Parathyroid adenoma (tissue), 2 donors: Measurements from ENCODE around the gene GRID1.

Experiments used
- H2AFZ ChIP-seq: fragments of 300-600 bp; sonication (generic); one replicate; pipeline ENCODE4 v1.7.0; 2017; ENCODE audit warnings: antibody characterized with exemption, mild to moderate bottlenecking
- H3K27ac ChIP-seq: fragments of 300-600 bp; sonication (generic); one replicate; pipeline ENCODE4 v1.7.0; 2017
- H3K27me3 ChIP-seq: fragments of 300-600 bp; sonication (generic); one replicate; pipeline ENCODE4 v1.7.0; 2017; ENCODE audit warnings: low read length; ENCODE audit not compliant: control insufficient read depth, insufficient read depth
- H3K36me3 ChIP-seq: fragments of 300-600 bp; sonication (generic); one replicate; pipeline ENCODE4 v1.7.0; 2017; ENCODE audit warnings: low read length; ENCODE audit not compliant: control insufficient read depth, insufficient read depth
- H3K4me1 ChIP-seq: fragments of 300-600 bp; sonication (generic); one replicate; pipeline ENCODE4 v1.7.0; 2017; ENCODE audit warnings: control low read depth
- H3K4me2 ChIP-seq: fragments of 300-600 bp; sonication (generic); one replicate; pipeline ENCODE4 v1.7.0; 2017; ENCODE audit warnings: low read length
- H3K4me3 ChIP-seq: fragments of 300-600 bp; sonication (generic); one replicate; pipeline ENCODE4 v1.7.0; 2017; ENCODE audit warnings: low read depth, low read length
- H3K79me2 ChIP-seq: fragments of 300-600 bp; sonication (generic); one replicate; pipeline ENCODE4 v1.7.0; 2017; ENCODE audit warnings: control low read depth
- H3K9ac ChIP-seq: fragments of 300-600 bp; sonication (generic); one replicate; pipeline ENCODE4 v1.7.0; 2017; ENCODE audit warnings: mild to moderate bottlenecking
- H3K9me3 ChIP-seq: fragments of 300-600 bp; sonication (generic); one replicate; pipeline ENCODE4 v1.7.0; 2017; ENCODE audit warnings: low read length; ENCODE audit not compliant: control insufficient read depth
- CTCF ChIP-seq: fragments of 300-600 bp; sonication (generic); IDR thresholded peaks from one replicate; pipeline ENCODE4 v1.7.0; 2017; ENCODE audit warnings: antibody characterized with exemption, mild to moderate bottlenecking
- donor health status: primary hyperparathyroidism.

GRID1 gene

GRCh38 chr10:86348321-86349210 is 18.0 kb downstream of the GRID1 start:
- no peaks in the 10 kb centered on the region for H3K79me2 ChIP-seq
- no peak overlapping the region for H2AFZ ChIP-seq
- H3K9ac ChIP-seq: no peak overlapping the region
- H3K4me3 ChIP-seq: no peak overlapping the region
- no peak for TF ChIP-seq CTCF
- no peaks in the 10 kb centered on the region for H3K9me3 ChIP-seq
- H3K27me3 ChIP-seq: no peaks in the 10 kb centered on the region
- no peaks in the 10 kb centered on the region for H3K4me1 ChIP-seq
- no peak overlapping the region for H3K27ac ChIP-seq
- no peak overlapping the region for H3K4me2 ChIP-seq
- no peaks in the 10 kb centered on the region for H3K36me3 ChIP-seq

GRCh38 chr10:86347856-86348255 is 18.7 kb downstream of the GRID1 start:
- no peak overlapping the region for H3K9ac ChIP-seq
- no peak for TF ChIP-seq CTCF
- no peaks in the 10 kb centered on the region for H3K27me3 ChIP-seq
- H3K79me2 ChIP-seq: no peaks in the 10 kb centered on the region
- H2AFZ ChIP-seq: no peak overlapping the region
- no peaks in the 10 kb centered on the region for H3K9me3 ChIP-seq
- H3K27ac ChIP-seq: no peak overlapping the region
- no peaks in the 10 kb centered on the region for H3K4me1 ChIP-seq
- no peaks in the 10 kb centered on the region for H3K36me3 ChIP-seq
- no peak overlapping the region for H3K4me2 ChIP-seq
- H3K4me3 ChIP-seq: no peak overlapping the region

GRCh38 chr10:86346799-86347665 is 19.6 kb downstream of the GRID1 start:
- Histone ChIP-seq H2AFZ (no peak overlapping the region), H3K4me3 (no peak overlapping the region), H3K27me3 (no peaks in the 10 kb centered on the region), H3K27ac (no peak overlapping the region), H3K9me3 (no peaks in the 10 kb centered on the region), H3K36me3 (no peaks in the 10 kb centered on the region), H3K4me2 (no peak overlapping the region), H3K4me1 (no peaks in the 10 kb centered on the region), H3K79me2 (no peaks in the 10 kb centered on the region), H3K9ac (no peak overlapping the region)
- no peak for TF ChIP-seq CTCF

GRCh38 chr10:86345859-86346798 is 20.5 kb downstream of the GRID1 start:
- no peak overlapping the region for H3K27ac ChIP-seq
- H3K27me3 ChIP-seq: no peaks in the 10 kb centered on the region
- no peak overlapping the region for H3K4me3 ChIP-seq
- H3K36me3 ChIP-seq: no peaks in the 10 kb centered on the region
- H3K9ac ChIP-seq: no peak overlapping the region
- H3K79me2 ChIP-seq: no peaks in the 10 kb centered on the region
- H3K4me2 ChIP-seq: no peak overlapping the region
- H3K4me1 ChIP-seq: no peaks in the 10 kb centered on the region
- TF ChIP-seq CTCF: no peak
- H3K9me3 ChIP-seq: no peaks in the 10 kb centered on the region
- H2AFZ ChIP-seq: no peak overlapping the region
